ENCODE results near the gene TMEM151A.

Gene TMEM151A

GRCh38 chr11:66299186-66299585 lies 7.5 kb downstream of the TMEM151A start:
- Histone ChIP-seq H3K36me3 (replicated peaks; ENCODE audit: insufficient read depth, low read length) (no peaks in the 10 kb centered on the region), H3K27ac (ENCODE audit: low read length) (no peak overlapping the region), H3K4me2 (ENCODE audit: low read depth, low read length) (no peak overlapping the region), H3K27me3 (replicated peaks; ENCODE audit: insufficient read depth, low read length) (peaks cover 52% of the 10 kb centered on the region), H3K9me3 (replicated peaks; ENCODE audit: insufficient read depth, low read length) (no peaks in the 10 kb centered on the region), H2AFZ (ENCODE audit: low read length) (no peak overlapping the region), H3K4me1 (ENCODE audit: low read length) (no peaks in the 10 kb centered on the region), H3K9me2 (replicated peaks; ENCODE audit: insufficient read depth, low read length) (no peaks in the 10 kb centered on the region), H3F3A (ENCODE audit: insufficient read depth, low read length) (no peaks in the 10 kb centered on the region), H3K4me3 (ENCODE audit: low read length) (no peak overlapping the region), H3K9ac (ENCODE audit: low read length) (no peak overlapping the region), H3K79me2 (ENCODE audit: low read length) (no peaks in the 10 kb centered on the region), H4K20me1 (ENCODE audit: insufficient read depth, low read length) (no peaks in the 10 kb centered on the region)
- TF ChIP-seq EZH2 (optimal IDR thresholded peaks at IDR 0.05; ENCODE audit: low read depth, low read length): no peak
- TF ChIP-seq EZH2phosphoT487 (IDR thresholded peaks at IDR 0.05; ENCODE audit: low read length): no peak
- no peak for TF ChIP-seq CTCF (IDR thresholded peaks at IDR 0.05; ENCODE audit: low read length)
- DNase-seq: no peak

GRCh38 chr11:66302656-66303055 lies 11.0 kb downstream of the TMEM151A start:
- H3K4me3 ChIP-seq (ENCODE audit: low read length): no peak overlapping the region
- TF ChIP-seq EZH2 (optimal IDR thresholded peaks at IDR 0.05; ENCODE audit: low read depth, low read length): no peak
- TF ChIP-seq EZH2phosphoT487 (IDR thresholded peaks at IDR 0.05; ENCODE audit: low read length): no peak
- no peak for TF ChIP-seq CTCF (IDR thresholded peaks at IDR 0.05; ENCODE audit: low read length)
- no peaks in the 10 kb centered on the region for H3F3A ChIP-seq (ENCODE audit: insufficient read depth, low read length)
- no peak overlapping the region for H3K27ac ChIP-seq (ENCODE audit: low read length)
- H3K9me2 ChIP-seq (replicated peaks; ENCODE audit: insufficient read depth, low read length): no peaks in the 10 kb centered on the region
- peaks cover 61% of the 10 kb centered on the region for H3K27me3 ChIP-seq (replicated peaks; ENCODE audit: insufficient read depth, low read length)
- no peak for DNase-seq
- H3K9ac ChIP-seq (ENCODE audit: low read length): no peak overlapping the region
- no peaks in the 10 kb centered on the region for H3K9me3 ChIP-seq (replicated peaks; ENCODE audit: insufficient read depth, low read length)
- H2AFZ ChIP-seq (ENCODE audit: low read length): no peak overlapping the region
- no peak overlapping the region for H3K4me2 ChIP-seq (ENCODE audit: low read depth, low read length)
- H3K79me2 ChIP-seq (ENCODE audit: low read length): no peaks in the 10 kb centered on the region
- H4K20me1 ChIP-seq (ENCODE audit: insufficient read depth, low read length): no peaks in the 10 kb centered on the region
- no peaks in the 10 kb centered on the region for H3K36me3 ChIP-seq (replicated peaks; ENCODE audit: insufficient read depth, low read length)
- H3K4me1 ChIP-seq (ENCODE audit: low read length): no peaks in the 10 kb centered on the region

GRCh38 chr11:66309475-66309874 lies 17.8 kb downstream of the TMEM151A start:
- Histone ChIP-seq H3K27ac (ENCODE audit: low read length) (no peak overlapping the region), H3K79me2 (ENCODE audit: low read length) (no peaks in the 10 kb centered on the region), H3K36me3 (replicated peaks; ENCODE audit: insufficient read depth, low read length) (no peaks in the 10 kb centered on the region), H4K20me1 (ENCODE audit: insufficient read depth, low read length) (no peaks in the 10 kb centered on the region), H3K4me3 (ENCODE audit: low read length) (no peak overlapping the region), H2AFZ (ENCODE audit: low read length) (no peak overlapping the region), H3K9me2 (replicated peaks; ENCODE audit: insufficient read depth, low read length) (no peaks in the 10 kb centered on the region), H3K4me1 (ENCODE audit: low read length) (no peaks in the 10 kb centered on the region), H3F3A (ENCODE audit: insufficient read depth, low read length) (no peaks in the 10 kb centered on the region), H3K27me3 (replicated peaks; ENCODE audit: insufficient read depth, low read length) (peaks cover 72% of the 10 kb centered on the region), H3K4me2 (ENCODE audit: low read depth, low read length) (no peak overlapping the region), H3K9ac (ENCODE audit: low read length) (no peak overlapping the region), H3K9me3 (replicated peaks; ENCODE audit: insufficient read depth, low read length) (no peaks in the 10 kb centered on the region)
- no peak for DNase-seq
- TF ChIP-seq EZH2 (optimal IDR thresholded peaks at IDR 0.05; ENCODE audit: low read depth, low read length) (no peak), CTCF (IDR thresholded peaks at IDR 0.05; ENCODE audit: low read length) (no peak), EZH2phosphoT487 (IDR thresholded peaks at IDR 0.05; ENCODE audit: low read length) (no peak)
